Endothelial cell (in vitro differentiated cells): ENCODE data around the gene ACSL4. TPM values are rescaled to one million over a fixed set of nuclear protein-coding genes. Genes with fewer than 3 reads are reported as not detected.
A peak's percentile ranks its signal among the peaks of the same experiment; 100 is the strongest.
"Not testable (repeated sequence)": the region's sequence is repeated elsewhere in the genome, so short reads cannot be mapped to it uniquely, and the experiment has no call there.

Experiments used
- DNase-seq: peaks from one replicate; pipeline ENCODE4 v3.0.0; 2021; ENCODE audit warnings: low spot score
- H3K27ac Mint-ChIP-seq: one replicate; pipeline ENCODE4 v1.8.0; 2021; ENCODE audit warnings: mixed read lengths, inconsistent platforms; ENCODE audit not compliant: unreplicated experiment
- H3K27me3 Mint-ChIP-seq: one replicate; pipeline ENCODE4 v1.8.0; 2021; ENCODE audit warnings: mild to moderate bottlenecking, moderate library complexity, mixed read lengths, inconsistent platforms; ENCODE audit not compliant: unreplicated experiment
- H3K36me3 Mint-ChIP-seq: one replicate; pipeline ENCODE4 v1.8.0; 2021; ENCODE audit warnings: mild to moderate bottlenecking, low read depth, mixed read lengths, inconsistent platforms; ENCODE audit not compliant: unreplicated experiment
- H3K4me1 Mint-ChIP-seq: one replicate; pipeline ENCODE4 v1.8.0; 2021; ENCODE audit warnings: mild to moderate bottlenecking, mixed read lengths, inconsistent platforms; ENCODE audit not compliant: unreplicated experiment
- H3K4me3 Mint-ChIP-seq: one replicate; pipeline ENCODE4 v1.8.0; 2021; ENCODE audit warnings: mild to moderate bottlenecking, mixed read lengths, inconsistent platforms; ENCODE audit not compliant: unreplicated experiment
- H3K9me3 Mint-ChIP-seq: one replicate; pipeline ENCODE4 v1.8.0; 2021; ENCODE audit warnings: mixed read lengths, inconsistent platforms; ENCODE audit not compliant: unreplicated experiment
- total RNA-seq: library from RNA; stranded (reverse); fragmentation: NEBNext Ultra II Directional; extraction: Animal tissue kit (Norgen Biotek cat#: 25700); gene quantifications from one replicate; pipeline ENCODE4 v1.2.1, GENCODE V29; 2021; ENCODE audit not compliant: unreplicated experiment
- TF ChIP-seq, protein P1 (sequence below): fragments of 200-600 bp; sonication (generic); IDR thresholded peaks from one replicate; pipeline ENCODE4 v1.5.0; 2021; ENCODE audit warnings: antibody characterized with exemption; ENCODE audit not compliant: unreplicated experiment

Gene ACSL4
- total RNA-seq, 1 donor from 2014 or later = 33.2 TPM

- Mint-ChIP-seq H3K27me3 (peaks cover 3% of the 10 kb centered on the region), H3K27ac (no peak overlapping the region), H3K36me3 (peaks cover 16% of the 10 kb centered on the region), H3K4me3 (no peak overlapping the region), H3K4me1 (peaks cover 14% of the 10 kb centered on the region), H3K9me3 (no peaks in the 10 kb centered on the region)
- no peak for DNase-seq
- TF ChIP-seq, protein P1, sequence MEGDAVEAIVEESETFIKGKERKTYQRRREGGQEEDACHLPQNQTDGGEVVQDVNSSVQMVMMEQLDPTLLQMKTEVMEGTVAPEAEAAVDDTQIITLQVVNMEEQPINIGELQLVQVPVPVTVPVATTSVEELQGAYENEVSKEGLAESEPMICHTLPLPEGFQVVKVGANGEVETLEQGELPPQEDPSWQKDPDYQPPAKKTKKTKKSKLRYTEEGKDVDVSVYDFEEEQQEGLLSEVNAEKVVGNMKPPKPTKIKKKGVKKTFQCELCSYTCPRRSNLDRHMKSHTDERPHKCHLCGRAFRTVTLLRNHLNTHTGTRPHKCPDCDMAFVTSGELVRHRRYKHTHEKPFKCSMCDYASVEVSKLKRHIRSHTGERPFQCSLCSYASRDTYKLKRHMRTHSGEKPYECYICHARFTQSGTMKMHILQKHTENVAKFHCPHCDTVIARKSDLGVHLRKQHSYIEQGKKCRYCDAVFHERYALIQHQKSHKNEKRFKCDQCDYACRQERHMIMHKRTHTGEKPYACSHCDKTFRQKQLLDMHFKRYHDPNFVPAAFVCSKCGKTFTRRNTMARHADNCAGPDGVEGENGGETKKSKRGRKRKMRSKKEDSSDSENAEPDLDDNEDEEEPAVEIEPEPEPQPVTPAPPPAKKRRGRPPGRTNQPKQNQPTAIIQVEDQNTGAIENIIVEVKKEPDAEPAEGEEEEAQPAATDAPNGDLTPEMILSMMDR = no peak
These were observed 72.5 kb downstream of the ACSL4 start for GRCh38 chrX:109660435-109661143.

DNA sequence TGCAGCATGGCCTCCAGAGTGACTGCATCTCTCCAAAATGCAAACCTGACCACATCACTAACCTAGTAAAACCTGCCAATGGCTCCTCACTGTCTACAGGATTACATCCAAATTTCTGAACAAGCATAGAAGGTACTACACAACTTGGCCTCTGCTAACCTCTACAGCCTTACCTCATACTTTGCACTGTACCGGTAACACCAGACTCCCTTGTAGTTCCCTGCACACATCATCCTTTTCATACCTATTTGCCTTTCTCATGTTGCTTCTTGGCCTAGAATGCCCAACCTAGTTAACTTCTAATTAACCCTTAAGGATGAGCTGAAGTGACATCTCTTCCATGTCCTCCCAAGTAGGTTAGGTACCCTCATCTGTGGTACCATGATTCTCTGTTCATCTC lies 74.7 kb downstream of the ACSL4 start:
- Mint-ChIP-seq H3K27me3 (peaks cover 3% of the 10 kb centered on the region), H3K4me1 (peaks cover 25% of the 10 kb centered on the region), H3K27ac (peak overlapping the region; percentile 49), H3K36me3 (peaks cover 16% of the 10 kb centered on the region), H3K4me3 (peak overlapping the region; percentile 40), H3K9me3 (no peaks in the 10 kb centered on the region)
- DNase-seq = no peak
- TF ChIP-seq, protein P1 = no peak

DNA sequence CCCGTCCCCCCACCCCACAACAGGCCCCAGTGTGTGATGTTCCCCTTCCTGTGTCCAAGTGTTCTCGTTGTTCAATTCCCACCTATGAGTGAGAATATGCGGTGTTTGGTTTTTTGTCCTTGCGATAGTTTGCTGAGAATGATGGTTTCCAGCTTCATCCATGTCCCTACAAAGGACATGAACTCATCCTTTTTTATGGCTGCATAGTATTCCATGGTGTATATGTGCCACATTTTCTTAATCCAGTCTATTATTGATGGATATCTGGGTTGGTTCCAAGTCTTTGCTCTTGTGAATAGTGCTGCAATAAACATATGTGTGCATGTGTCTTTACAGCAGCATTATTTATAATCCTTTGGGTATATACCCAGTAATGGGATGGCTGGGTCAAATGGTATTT lies 75.7 kb downstream of the ACSL4 start:
- H3K27ac Mint-ChIP-seq, H3K27me3 Mint-ChIP-seq, H3K4me3 Mint-ChIP-seq, DNase-seq, H3K9me3 Mint-ChIP-seq: not testable (repeated sequence)
- Mint-ChIP-seq H3K4me1 (peaks cover 25% of the 10 kb centered on the region), H3K36me3 (peaks cover 13% of the 10 kb centered on the region)

GRCh38 chrX:109656774-109657173 lies 76.3 kb downstream of the ACSL4 start:
- Mint-ChIP-seq H3K4me1 (peaks cover 25% of the 10 kb centered on the region), H3K27ac (peak overlapping the region; percentile 87), H3K9me3 (no peaks in the 10 kb centered on the region), H3K27me3 (peaks cover 3% of the 10 kb centered on the region), H3K4me3 (no peak overlapping the region), H3K36me3 (peaks cover 13% of the 10 kb centered on the region)
- DNase-seq = no peak
- TF ChIP-seq, protein P1 = no peak

DNA sequence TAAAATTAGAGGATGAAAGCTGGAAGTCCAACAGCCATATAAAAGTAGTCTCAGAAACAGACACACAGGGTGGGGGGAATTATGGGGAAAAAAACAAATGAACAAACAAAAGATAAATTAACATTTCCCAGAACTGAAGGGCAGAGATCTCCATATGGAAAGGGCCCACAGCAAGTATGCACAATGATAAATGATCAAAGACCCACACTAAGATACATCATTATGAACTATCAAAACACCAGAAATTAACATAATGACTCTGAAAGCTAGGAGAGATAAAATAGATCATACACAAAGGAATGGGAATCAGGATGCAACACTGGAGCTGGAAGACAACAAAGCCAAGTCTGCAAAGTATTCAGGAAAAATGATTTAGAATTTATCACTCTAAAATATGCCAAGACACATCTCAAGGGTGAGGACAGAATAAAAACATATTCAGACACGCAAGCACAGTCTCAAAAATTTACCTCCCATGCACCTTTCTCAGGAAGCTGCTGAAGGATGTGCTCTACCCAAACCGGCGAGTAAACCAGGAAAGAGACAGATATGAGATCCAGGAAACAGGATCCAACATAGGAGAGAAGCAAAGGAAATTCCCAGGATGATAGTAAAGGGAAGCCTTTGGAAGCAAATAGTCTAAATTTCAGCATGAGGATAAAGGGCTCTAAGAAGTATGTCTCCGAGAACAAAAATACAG lies 77.4 kb downstream of the ACSL4 start:
- H3K27ac Mint-ChIP-seq = peak overlapping the region; percentile 100
- peak; percentile 2 for DNase-seq
- H3K4me1 Mint-ChIP-seq = peaks cover 25% of the 10 kb centered on the region
- no peaks in the 10 kb centered on the region for H3K9me3 Mint-ChIP-seq
- peaks cover 13% of the 10 kb centered on the region for H3K36me3 Mint-ChIP-seq
- TF ChIP-seq, protein P1 = no peak
- peak overlapping the region; percentile 65 for H3K4me3 Mint-ChIP-seq
- H3K27me3 Mint-ChIP-seq = peaks cover 3% of the 10 kb centered on the region
